ENCODE results near the gene FH. TPM values are rescaled to one million over a fixed set of nuclear protein-coding genes. Genes with fewer than 3 reads are reported as not detected.

The FH gene
- total and polyA plus RNA-seq, 2 donors (not counting 1 experiment from before 2014, with no cell fraction given): 18.5 to 32.4 TPM

DNA sequence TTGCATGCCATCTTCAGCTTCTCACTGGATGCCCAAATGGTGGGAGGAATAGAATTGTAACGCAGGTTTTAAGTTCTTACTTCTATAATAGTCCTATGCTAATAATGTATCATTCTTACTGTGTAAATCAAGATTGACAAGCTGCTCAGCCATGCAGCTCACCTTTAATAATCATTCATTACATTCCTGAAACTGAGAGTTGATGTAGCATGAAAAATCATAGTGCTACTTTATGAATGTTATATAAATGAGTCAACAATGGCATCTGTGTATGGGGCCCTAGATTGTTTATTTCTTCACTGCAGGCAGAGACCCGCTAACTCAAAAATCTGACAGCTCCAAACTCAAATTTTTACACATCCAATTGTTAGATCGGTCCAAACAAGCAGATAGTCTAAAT lies 34.4 kb downstream of the FH start:
- no CpG with 5 or more reads among the region's 3 CpGs for WGBS (ENCODE audit: insufficient coverage)
- H3K27ac Mint-ChIP-seq: no peak overlapping the region
- H3K36me3 ChIP-seq (replicated peaks in 1 of 2; ENCODE audit: control extremely low read depth in 1 of 2, control insufficient read depth in 1 of 2, extremely low read depth in 1 of 2, insufficient read depth in 2 of 2, low read length in 1 of 2): no peaks in the 10 kb centered on the region
- H3K4me1 ChIP-seq (ENCODE audit: control insufficient read depth in 2 of 2, insufficient read depth in 2 of 2, low read length in 2 of 2): no peaks in the 10 kb centered on the region
- H3K27ac ChIP-seq (ENCODE audit: low read length in 2 of 2): no peak overlapping the region
- intact Hi-C loops (cut with micrococcal nuclease): loop anchor here (5.0 kb wide), 1 partner anchor 753 kb away; no protein-coding TSS in a partner anchor
- no peak overlapping the region for H3K4me2 ChIP-seq (replicated peaks; ENCODE audit: low read depth, low read length, poor library complexity, severe bottlenecking)
- no peak overlapping the region for H3K4me3 ChIP-seq (ENCODE audit: control extremely low read depth in 1 of 5, extremely low read depth in 1 of 5, insufficient read depth in 1 of 5, low read depth in 2 of 5, low read length in 4 of 5)
- no peaks in the 10 kb centered on the region for H3K27me3 ChIP-seq (replicated peaks in 1 of 4; ENCODE audit: control extremely low read depth in 1 of 4, control insufficient read depth in 3 of 4, insufficient read depth in 4 of 4, low read length in 3 of 4)
- no peak overlapping the region for H3K9ac ChIP-seq (ENCODE audit: low read length)
- no peak overlapping the region for H2AFZ ChIP-seq (ENCODE audit: insufficient read depth, low read depth, low read length, poor library complexity, severe bottlenecking)
- POLR2A ChIA-PET: no interaction called here
- DNase-seq (no peak), ATAC-seq (ENCODE audit: low read depth) (no peak)
- no peak for TF ChIP-seq EZH2 (IDR thresholded peaks at IDR 0.05; ENCODE audit: borderline replicate concordance, insufficient read depth, low read depth, low read length, poor library complexity, severe bottlenecking)
- TF ChIP-seq, protein P1, sequence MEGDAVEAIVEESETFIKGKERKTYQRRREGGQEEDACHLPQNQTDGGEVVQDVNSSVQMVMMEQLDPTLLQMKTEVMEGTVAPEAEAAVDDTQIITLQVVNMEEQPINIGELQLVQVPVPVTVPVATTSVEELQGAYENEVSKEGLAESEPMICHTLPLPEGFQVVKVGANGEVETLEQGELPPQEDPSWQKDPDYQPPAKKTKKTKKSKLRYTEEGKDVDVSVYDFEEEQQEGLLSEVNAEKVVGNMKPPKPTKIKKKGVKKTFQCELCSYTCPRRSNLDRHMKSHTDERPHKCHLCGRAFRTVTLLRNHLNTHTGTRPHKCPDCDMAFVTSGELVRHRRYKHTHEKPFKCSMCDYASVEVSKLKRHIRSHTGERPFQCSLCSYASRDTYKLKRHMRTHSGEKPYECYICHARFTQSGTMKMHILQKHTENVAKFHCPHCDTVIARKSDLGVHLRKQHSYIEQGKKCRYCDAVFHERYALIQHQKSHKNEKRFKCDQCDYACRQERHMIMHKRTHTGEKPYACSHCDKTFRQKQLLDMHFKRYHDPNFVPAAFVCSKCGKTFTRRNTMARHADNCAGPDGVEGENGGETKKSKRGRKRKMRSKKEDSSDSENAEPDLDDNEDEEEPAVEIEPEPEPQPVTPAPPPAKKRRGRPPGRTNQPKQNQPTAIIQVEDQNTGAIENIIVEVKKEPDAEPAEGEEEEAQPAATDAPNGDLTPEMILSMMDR (IDR thresholded peaks at IDR 0.05): no peak
- H3K4me1 Mint-ChIP-seq: peaks cover 2% of the 10 kb centered on the region
- CTCF ChIA-PET: interaction anchor here (0.7 to 1.4 kb wide), 3 partner anchors 9 to 597 kb away, joined by 3 to 4 read pairs (median 4); no protein-coding TSS in a partner anchor
- no peaks in the 10 kb centered on the region for H3K9me3 ChIP-seq (ENCODE audit: control extremely low read depth in 1 of 3, control insufficient read depth in 2 of 3, insufficient read depth in 1 of 3, low read length in 2 of 3)
- H3K9me3 Mint-ChIP-seq (ENCODE audit: insufficient read depth): no peaks in the 10 kb centered on the region
- no peaks in the 10 kb centered on the region for H3K79me2 ChIP-seq (ENCODE audit: control insufficient read depth, insufficient read depth, low read length)
- no peaks in the 10 kb centered on the region for H4K20me1 ChIP-seq (ENCODE audit: control insufficient read depth, insufficient read depth, low read length, poor library complexity, severe bottlenecking)
- no peaks in the 10 kb centered on the region for H3K27me3 Mint-ChIP-seq
- no peak overlapping the region for H3K4me3 Mint-ChIP-seq

DNA sequence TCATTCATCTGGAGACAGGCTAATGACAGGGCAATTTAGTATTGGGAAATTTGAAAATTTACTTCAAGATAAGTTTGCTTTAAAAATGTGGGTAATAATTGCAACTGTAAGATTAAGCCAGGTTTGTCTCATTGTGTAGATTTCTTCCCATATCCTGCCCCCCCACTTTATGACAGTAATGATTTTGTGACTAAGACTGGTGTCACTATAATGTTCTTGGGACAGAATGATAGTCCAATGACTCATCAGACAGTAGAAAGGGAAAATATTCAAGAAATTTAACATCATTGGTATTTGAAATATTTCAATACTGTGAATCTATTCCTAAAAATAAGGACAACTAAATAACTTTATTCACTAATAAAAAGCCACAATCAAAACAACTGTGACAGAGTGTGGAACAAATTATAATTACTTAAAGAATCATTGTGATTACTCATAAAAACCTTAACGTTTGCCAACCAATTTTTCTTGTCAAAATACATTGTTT lies 36.7 kb downstream of the FH start:
- no peaks in the 10 kb centered on the region for H3K36me3 ChIP-seq (replicated peaks in 1 of 2; ENCODE audit: control extremely low read depth in 1 of 2, control insufficient read depth in 1 of 2, extremely low read depth in 1 of 2, insufficient read depth in 2 of 2, low read length in 1 of 2)
- no peaks in the 10 kb centered on the region for H3K79me2 ChIP-seq (ENCODE audit: control insufficient read depth, insufficient read depth, low read length)
- no peak overlapping the region for H2AFZ ChIP-seq (ENCODE audit: insufficient read depth, low read depth, low read length, poor library complexity, severe bottlenecking)
- no peaks in the 10 kb centered on the region for H4K20me1 ChIP-seq (ENCODE audit: control insufficient read depth, insufficient read depth, low read length, poor library complexity, severe bottlenecking)
- H3K9me3 ChIP-seq (ENCODE audit: control extremely low read depth in 1 of 3, control insufficient read depth in 2 of 3, insufficient read depth in 1 of 3, low read length in 2 of 3): no peaks in the 10 kb centered on the region
- intact Hi-C loops (cut with micrococcal nuclease): no loop called here
- ATAC-seq (ENCODE audit: low read depth): no peak
- no peak overlapping the region for H3K9ac ChIP-seq (ENCODE audit: low read length)
- H3K27ac ChIP-seq (ENCODE audit: low read length in 2 of 2): no peak overlapping the region
- H3K4me3 ChIP-seq (ENCODE audit: control extremely low read depth in 1 of 5, extremely low read depth in 1 of 5, insufficient read depth in 1 of 5, low read depth in 2 of 5, low read length in 4 of 5): no peak overlapping the region
- TF ChIP-seq, protein P1 (IDR thresholded peaks at IDR 0.05): no peak
- TF ChIP-seq EZH2 (IDR thresholded peaks at IDR 0.05; ENCODE audit: borderline replicate concordance, insufficient read depth, low read depth, low read length, poor library complexity, severe bottlenecking): no peak
- POLR2A ChIA-PET: no interaction called here
- no CpG with 5 or more reads among the region's 1 CpG for WGBS (ENCODE audit: insufficient coverage)
- no peak overlapping the region for H3K4me3 Mint-ChIP-seq
- H3K9me3 Mint-ChIP-seq (ENCODE audit: insufficient read depth): no peaks in the 10 kb centered on the region
- no peak for DNase-seq
- CTCF ChIA-PET: no interaction called here
- H3K4me2 ChIP-seq (replicated peaks; ENCODE audit: low read depth, low read length, poor library complexity, severe bottlenecking): no peak overlapping the region
- peaks cover 2 to 7% of the 10 kb centered on the region in 2 donors for H3K4me1 ChIP-seq (ENCODE audit: control insufficient read depth in 2 of 2, insufficient read depth in 2 of 2, low read length in 2 of 2)
- no peaks in the 10 kb centered on the region for H3K27me3 ChIP-seq (replicated peaks in 1 of 4; ENCODE audit: control extremely low read depth in 1 of 4, control insufficient read depth in 3 of 4, insufficient read depth in 4 of 4, low read length in 3 of 4)
- no peak overlapping the region for H3K27ac Mint-ChIP-seq
- no peaks in the 10 kb centered on the region for H3K27me3 Mint-ChIP-seq
- H3K4me1 Mint-ChIP-seq: peaks cover 7% of the 10 kb centered on the region
